ENCODE data around the gene SKP2.
"Not testable (repeated sequence)": the region's sequence is repeated elsewhere in the genome, so short reads cannot be mapped to it uniquely, and the experiment has no call there.

The SKP2 gene

DNA sequence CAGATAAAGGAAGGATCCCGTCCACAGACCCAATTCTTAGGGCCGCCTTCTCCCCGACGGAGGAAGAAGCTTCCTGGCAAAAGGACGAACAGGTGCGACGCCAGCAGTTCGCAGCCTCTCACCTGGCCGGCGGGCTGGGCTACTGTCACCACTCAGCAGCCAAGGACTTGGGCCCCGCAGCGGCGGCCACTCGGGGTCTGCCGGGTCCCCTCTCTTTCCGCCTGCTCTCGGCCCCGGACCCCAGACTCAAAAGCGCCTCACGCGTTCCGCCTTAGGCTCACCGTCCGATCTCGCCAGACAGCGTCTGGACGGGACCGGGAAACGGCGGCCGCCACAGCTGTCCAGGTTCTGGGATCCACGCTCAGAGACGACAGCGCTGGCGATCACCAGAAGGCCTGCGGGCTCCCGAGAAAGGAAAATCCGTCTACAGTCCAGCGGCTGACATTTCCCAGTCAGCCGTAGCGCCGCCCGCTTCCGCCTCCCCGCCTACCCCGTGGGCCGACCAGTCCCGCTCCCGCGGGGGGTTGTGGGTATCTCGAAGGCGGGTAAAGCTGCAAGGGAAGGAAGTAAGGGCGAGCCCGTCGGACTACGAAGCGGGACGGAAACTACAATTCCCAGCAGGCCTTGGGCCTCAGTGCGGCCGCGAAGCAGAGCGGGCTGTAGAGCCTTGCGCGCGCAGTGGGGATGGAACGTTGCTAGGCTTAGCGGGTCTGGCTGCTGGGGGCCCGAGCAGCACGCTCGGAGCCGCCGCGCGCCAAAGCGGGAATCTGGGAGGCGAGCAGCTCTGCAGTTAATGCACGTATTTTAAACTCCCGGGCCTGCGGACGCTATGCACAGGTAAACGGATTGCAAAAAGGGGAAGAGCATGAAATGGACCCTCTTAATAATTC, at the start of gene SKP2, which contains the start of gene LMBRD2:
Gene SKP2, plus strand, starts transcription at position 678 of the 890 bp plus-strand sequence. Its CDS starts 152 bp downstream, at position 830.
Gene LMBRD2, minus strand, starts transcription at position 454 of the 890 bp plus-strand sequence. CDS start 8,538 bp downstream, outside the sequence.
- DNase-seq = peak; percentile 99

- DNase-seq = no peak
Observed at GRCh38 chr5:36105819-36106218, 46.1 kb upstream of the SKP2 start.

DNA sequence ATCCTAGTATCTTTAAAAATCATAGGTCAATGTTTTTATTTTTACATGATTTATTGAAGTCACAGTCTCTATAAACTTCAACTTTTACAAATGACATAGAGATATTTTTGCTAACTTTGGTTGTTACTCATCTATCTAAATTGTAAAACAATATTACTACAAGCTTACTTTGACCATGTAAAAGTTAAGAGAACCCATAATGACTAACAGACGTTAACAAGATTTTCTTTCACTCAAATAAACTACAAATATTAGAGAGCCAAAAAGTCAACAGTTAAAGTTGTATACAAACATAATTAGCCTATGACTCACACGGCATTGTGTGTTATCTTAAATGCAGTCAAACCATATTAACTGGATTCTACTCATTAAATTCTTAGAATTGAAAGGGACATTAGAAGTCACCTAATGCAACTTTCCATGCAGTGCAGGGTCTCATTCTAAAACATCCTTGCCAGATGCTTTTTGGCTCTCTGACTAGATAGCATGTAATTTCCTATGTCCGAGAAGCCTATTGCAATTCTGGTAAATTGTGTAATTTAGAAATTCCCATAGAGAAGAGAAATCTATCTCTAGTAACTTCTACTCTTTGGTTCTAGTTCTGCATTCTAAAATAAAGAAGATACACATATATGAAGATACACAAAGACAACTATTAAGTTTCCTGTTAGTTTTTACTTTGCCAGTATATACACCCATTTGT, 43.0 kb upstream of the SKP2 start:
- DNase-seq = no peak

- no peak for DNase-seq
Observed at GRCh38 chr5:36111238-36111637, 40.7 kb upstream of the SKP2 start.

GRCh38 chr5:36125868-36126267, 26.0 kb upstream of the SKP2 start:
- DNase-seq = no peak

DNA sequence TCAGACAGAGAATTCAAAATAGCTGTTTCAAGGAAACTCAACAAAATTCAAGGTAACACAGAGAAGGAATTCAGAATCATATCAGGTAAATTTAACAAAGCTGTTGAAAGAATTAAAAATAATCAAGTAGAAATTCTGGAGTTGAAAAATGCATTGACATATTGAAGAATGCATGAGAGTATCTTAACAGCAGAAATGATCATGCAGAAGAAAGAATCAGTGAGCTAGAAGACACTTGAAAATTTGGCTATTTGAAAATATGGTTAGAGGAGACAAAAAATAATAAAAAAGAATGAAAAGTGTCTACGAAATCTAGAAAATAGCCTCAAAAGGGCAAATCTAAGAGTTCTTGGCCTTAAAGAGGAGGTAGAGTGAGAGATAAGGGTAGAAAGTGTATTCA, 23.1 kb upstream of the SKP2 start:
- no peak for DNase-seq

GRCh38 chr5:36129666-36130065, 22.2 kb upstream of the SKP2 start:
- DNase-seq = not testable (repeated sequence)

DNA sequence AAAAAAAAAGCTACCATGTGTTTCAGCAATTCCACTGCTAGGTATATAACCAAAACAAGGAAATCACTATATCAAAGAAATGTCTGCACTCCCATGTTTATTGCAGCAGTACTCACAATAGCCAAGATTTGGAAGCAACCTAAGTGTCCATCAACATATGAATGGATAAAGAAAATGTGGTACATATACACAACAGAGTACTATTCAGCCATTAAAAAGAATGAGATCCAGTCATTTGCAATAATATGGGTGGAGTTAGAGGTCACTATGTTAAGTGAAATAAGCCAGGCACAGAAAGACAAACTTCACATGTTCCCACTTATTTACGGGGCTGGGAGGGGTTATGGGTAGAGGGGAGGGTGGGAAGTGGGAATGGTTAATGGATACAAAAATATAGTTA, 18.9 kb upstream of the SKP2 start:
- DNase-seq = not testable (repeated sequence)

DNA sequence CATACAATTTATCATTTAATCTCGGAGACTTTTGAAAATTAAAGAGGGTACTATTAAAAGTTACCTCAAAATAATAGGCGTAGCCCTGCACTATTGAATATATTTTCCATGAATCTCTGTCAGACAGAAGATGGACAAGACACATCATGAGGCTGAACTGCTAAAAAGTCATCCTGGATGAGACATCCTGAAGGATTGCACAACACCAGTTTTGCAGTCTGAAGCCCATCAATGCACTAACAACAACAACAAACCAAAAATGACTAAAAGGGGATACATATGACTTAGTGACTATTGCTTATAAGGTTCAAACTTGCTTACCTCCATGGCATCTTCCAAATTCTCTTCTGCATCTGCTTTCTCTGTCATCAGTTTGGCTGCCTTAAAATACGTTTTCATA, 15.9 kb upstream of the SKP2 start:
- no peak for DNase-seq

DNA sequence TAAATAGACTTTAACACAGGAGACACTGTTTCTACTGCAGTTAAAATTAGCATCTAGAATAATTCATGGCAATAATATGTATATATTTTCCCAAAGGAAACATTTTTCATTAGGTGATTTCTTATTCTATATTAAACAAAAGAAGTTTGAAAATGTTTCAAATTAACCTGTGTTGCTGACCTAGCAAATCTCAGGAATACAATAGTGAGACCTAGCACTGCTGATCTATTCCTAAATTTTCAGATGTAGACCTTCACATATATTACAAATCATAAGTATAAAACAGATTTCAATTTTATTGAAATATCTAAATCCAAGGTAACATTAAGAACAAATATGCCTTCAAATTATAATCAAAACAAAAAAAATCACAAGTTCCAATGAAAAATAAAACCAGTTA, 15.3 kb upstream of the SKP2 start:
- no peak for DNase-seq

DNA sequence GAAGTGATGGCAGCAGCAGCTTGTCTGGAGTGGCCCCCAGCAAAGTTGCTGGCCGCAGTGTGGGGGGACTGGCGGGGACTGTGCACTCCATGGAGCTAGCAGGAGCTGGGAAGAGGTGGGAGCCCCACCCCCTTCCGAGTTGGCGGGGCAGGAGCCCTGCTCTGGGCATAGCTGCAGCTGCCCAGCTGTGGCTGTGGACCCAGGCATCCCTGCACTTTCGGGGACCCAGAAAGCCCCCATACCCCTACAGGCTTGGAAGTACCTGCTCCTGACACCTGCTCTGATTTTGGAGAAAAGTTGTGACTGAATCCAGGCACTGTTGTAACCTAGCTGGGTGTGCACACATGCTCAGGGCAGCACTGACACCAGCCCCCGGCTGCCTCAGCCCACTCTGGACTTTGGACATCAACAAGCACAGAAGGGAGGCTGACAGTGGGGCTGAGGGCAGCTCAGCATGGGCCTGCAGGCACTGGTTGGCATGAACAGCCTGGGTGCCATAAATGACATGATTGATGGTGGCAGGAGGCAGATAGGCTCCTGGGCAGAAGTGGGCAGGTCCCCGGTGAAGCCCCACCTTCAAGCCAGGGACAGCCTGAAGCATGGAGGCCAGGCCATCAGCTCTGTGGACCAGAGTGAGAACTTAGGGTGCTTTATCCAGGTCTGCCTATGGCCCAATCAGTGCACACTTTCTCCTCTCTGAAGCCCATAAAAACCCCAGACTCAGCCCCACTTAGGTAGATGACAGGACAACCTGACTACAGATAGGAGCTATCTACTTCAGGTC, 12.8 kb upstream of the SKP2 start:
- no peak for DNase-seq

GRCh38 chr5:36145311-36145710, 6.6 kb upstream of the SKP2 start:
- DNase-seq = no peak

GRCh38 chr5:36146390-36146789, 5.5 kb upstream of the SKP2 start:
- no peak for DNase-seq

GRCh38 chr5:36147681-36148080, 4.2 kb upstream of the SKP2 start:
- peak; percentile 37 for DNase-seq

- peak; percentile 52 for DNase-seq
Observed at GRCh38 chr5:36150676-36151433, 1.1 kb upstream of the SKP2 start.

DNA sequence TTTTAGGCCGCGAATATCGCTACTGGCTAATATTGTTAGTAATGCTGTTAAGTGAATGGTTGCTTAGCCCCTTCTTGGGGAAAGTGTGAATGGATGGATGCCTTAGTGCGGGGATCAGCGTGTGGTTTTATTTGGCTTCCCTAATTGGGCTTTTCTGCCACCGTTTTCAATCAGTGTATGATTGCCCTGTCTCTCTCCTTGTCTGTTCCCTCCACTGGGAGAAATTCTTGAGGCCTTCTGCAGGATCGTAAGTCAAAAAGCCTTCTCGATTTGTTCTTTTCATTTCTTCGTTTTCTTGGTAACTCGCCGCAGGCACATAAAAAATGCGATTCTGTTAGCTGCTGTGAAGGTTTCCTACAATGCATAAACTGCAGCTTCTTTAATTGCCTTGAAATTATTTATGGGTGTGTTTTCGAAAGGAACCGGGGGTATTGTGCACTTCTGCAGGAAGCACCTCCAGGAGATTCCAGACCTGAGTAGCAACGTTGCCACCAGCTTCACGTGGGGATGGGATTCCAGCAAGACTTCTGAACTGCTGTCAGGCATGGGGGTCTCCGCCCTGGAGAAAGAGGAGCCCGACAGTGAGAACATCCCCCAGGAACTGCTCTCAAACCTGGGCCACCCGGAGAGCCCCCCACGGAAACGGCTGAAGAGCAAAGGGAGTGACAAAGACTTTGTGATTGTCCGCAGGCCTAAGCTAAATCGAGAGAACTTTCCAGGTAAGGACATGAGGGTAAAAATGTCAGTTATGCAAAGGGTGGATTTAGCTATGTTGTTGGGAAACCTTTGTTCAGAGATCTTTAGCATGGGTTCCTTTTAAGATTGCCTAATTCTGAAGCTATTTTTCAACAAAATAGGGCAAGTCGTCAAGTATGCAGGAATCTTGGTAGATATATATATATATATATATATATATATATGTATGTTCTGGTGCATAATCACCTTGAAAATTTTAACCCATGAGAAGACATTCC, 700 bp downstream of the SKP2 start:
- peak; percentile 33 for DNase-seq

DNA sequence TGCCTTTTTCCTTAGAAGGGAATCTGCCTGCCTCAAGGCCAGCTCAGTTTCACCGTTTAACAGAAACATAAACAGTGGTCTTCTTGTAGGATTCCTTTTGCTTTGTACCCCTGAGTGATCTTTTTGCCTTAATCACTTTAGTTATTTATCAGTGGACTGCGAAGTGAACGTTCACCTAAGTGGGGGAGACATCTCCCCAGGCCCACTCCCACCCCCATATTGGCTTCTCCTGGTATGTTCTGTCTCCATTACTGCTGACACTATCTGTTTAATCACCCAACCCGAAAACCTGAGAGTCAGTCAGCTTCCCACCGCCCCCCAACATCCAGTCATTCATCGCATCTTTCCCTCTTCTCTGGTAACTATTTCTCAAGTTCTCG, 1.4 kb downstream of the SKP2 start:
- DNase-seq = no peak

DNA sequence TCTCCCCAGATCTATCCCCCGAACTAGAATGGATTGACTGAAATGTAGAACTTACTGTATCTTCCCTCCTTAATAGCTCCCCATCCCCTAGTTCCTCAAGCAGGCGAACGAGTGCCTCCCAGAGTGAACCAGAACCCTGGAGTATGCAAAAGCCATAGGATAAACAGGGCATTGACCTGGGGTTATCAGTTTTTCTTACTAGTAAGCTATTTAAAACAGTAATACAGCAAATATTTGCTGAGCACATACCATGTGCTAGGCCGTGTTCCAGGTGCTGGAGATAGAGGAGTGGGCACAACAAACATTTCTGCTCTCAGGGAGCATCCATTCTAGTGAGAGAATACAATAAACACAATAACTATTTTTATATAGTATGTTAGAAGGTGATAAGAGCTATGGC, 1.8 kb downstream of the SKP2 start:
- no peak for DNase-seq

DNA sequence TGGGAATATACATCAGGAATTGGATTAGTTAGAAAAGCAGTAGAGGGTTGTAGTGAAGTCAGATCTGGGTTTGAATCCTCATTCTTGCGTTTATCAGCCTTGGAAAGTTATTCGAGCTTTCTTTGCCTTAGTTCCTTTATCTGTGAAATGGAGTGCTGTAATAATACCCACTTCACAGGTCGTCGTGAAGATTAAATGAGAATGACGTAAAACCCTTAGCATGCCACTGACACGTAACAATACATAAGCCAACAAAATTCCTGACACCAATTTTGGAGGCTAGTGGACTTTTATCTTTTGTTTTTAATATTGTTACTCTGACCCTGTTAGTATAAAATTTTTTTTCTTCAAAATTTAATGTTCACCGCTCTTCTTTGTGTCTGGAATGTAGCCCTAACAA, 3.4 kb downstream of the SKP2 start:
- DNase-seq = no peak

GRCh38 chr5:36156121-36156601, 4.2 kb downstream of the SKP2 start:
- DNase-seq = peak; percentile 41

DNA sequence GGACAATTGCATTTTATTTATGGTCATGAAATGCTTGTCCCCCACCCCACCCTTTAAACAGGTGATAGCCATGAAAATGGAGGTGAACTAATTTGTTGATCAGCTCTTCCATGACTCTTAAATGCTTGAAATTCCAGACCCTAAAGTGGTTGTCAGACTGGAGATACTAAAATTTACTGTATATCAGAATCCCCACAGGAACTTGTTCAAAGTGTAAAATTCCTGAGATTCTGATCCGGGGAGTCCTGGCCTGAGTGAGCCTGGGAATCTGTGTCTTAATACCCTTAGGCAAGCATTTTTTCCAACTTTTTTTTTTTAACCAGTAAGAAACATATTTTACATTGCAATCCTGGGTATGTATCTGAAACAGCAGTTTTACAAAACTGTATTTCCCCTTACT, 4.7 kb downstream of the SKP2 start:
- peak; percentile 12 for DNase-seq

Data from HCEC 1CT (cell line).